SK-N-SH (cell line): ENCODE data around the gene GAGE12F.
"Not testable (repeated sequence)": the region's sequence is repeated elsewhere in the genome, so short reads cannot be mapped to it uniquely, and the experiment has no call there.

ENCODE experiments used
- CHD2 ChIP-seq: fragments of 150-350 bp; IDR thresholded peaks from 2 replicates; pipeline ENCODE4 v1.6.1; 2018; ENCODE audit warnings: low read length; ENCODE audit not compliant: partially characterized antibody
- CTCF ChIP-seq: fragments of 200-600 bp; sonication (generic); IDR thresholded peaks from 2 replicates; pipeline ENCODE4 v1.6.1; 2017; ENCODE audit warnings: antibody characterized with exemption, mild to moderate bottlenecking, moderate library complexity
- EP300 ChIP-seq, 2 experiments: IDR thresholded peaks; 2 replicates each; pipeline versions ENCODE4 v1.4.0 to v1.6.1; 2012; ENCODE audit warnings: borderline replicate concordance in 1 of 2, low read depth in 1 of 2, low read length in 1 of 2
- EZH2phosphoT487 ChIP-seq: fragments of 200-600 bp; sonication (generic); IDR thresholded peaks from 2 replicates; pipeline ENCODE4 v1.6.1; 2017; ENCODE audit warnings: low read depth, mixed run types, mild to moderate bottlenecking, antibody characterized with exemption, moderate library complexity, borderline replicate concordance
- JUND ChIP-seq: IDR thresholded peaks from 2 replicates; pipeline ENCODE4 v1.4.0; 2012
- NRF1 ChIP-seq: IDR thresholded peaks from 2 replicates; pipeline ENCODE4 v1.6.1; 2012; ENCODE audit warnings: low read depth, mild to moderate bottlenecking, low read length
- POLR2AphosphoS5 ChIP-seq: IDR thresholded peaks from 2 replicates; pipeline ENCODE4 v1.6.1; 2012; ENCODE audit warnings: low read depth, low read length
- RAD21 ChIP-seq: IDR thresholded peaks from 2 replicates; pipeline ENCODE4 v1.6.1; 2012; ENCODE audit warnings: mild to moderate bottlenecking, low read length
- TEAD4 ChIP-seq: IDR thresholded peaks from 2 replicates; pipeline ENCODE4 v1.4.0; 2012; ENCODE audit warnings: mild to moderate bottlenecking, borderline replicate concordance; ENCODE audit not compliant: insufficient read depth
- YY1 ChIP-seq: IDR thresholded peaks from 2 replicates; pipeline ENCODE4 v1.4.0; 2012; ENCODE audit warnings: low read depth, mild to moderate bottlenecking
- TF ChIP-seq, protein P1 (sequence below): fragments of 150-350 bp; IDR thresholded peaks from 2 replicates; pipeline ENCODE4 v1.6.1; 2017; ENCODE audit warnings: antibody characterized with exemption, low read length, low read depth, borderline replicate concordance

- not testable (repeated sequence) for TF ChIP-seq EZH2phosphoT487; CTCF; POLR2AphosphoS5; YY1; NRF1; EP300 (IDR thresholded peaks at IDR 0.05; ENCODE audit: borderline replicate concordance in 1 of 2, low read depth in 1 of 2, low read length in 1 of 2); RAD21; JUND; CHD2; TEAD4
- TF ChIP-seq, protein P1, sequence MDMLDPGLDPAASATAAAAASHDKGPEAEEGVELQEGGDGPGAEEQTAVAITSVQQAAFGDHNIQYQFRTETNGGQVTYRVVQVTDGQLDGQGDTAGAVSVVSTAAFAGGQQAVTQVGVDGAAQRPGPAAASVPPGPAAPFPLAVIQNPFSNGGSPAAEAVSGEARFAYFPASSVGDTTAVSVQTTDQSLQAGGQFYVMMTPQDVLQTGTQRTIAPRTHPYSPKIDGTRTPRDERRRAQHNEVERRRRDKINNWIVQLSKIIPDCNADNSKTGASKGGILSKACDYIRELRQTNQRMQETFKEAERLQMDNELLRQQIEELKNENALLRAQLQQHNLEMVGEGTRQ = not testable (repeated sequence)
These were observed 28.6 kb downstream of the GAGE12F start, which contains the start of gene GAGE2A for GRCh38 chrX:49589196-49589595.
